ENCODE measurements around the gene XAB2. TPM values are rescaled to one million over a fixed set of nuclear protein-coding genes. Genes with fewer than 3 reads are reported as not detected.

XAB2 gene
- total and polyA plus RNA-seq, 2 experiments from 2014 or later, result 27.5 to 81.5 TPM

DNA sequence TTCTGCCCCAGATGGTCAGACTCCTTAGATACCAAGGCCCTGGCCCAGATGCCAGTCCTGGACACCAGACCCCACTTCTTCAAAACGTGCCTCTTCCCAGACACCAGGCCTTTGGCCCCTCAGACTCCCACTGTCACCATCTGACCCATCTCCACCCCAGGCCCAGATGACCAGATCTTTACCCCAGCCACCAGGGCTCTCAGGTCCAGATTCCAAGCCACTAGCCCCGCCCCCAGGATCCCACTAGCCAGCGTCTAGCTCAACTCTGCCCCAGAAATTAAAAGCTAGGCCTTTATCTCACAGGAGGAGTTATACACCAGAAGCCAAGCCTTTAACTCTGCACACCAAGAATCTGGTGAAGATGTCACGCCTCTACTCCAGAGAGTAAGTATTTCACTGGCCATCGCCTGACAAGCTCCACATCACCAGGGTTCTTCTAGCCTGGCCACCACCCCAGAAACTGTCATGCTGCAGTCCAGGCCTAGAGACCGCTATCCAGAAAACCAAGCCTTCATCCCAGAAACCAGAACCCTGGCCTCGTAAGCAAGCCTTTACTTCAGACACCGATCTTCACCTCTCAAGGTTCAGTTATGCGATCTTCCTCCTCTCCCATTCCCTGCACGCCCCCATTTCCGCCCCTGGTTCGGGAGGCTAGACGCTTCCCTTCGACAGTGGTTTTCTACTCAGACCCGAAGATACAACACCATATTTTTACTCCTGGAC is 595 bp downstream of the XAB2 start:
- Histone ChIP-seq H3K4me3 (peak overlapping the region; percentile 94), H3K27ac (peak overlapping the region; percentile 49), H3K36me3 (peaks cover 3% of the 10 kb centered on the region), H3K9me3 (ENCODE audit: low read depth) (no peaks in the 10 kb centered on the region), H3K4me1 (ENCODE audit: low read depth) (peaks cover 6% of the 10 kb centered on the region), H3K27me3 (no peaks in the 10 kb centered on the region)
- DNase-seq (ENCODE audit: low read depth in 1 of 2, low spot score in 1 of 2), result no peak
- TF ChIP-seq, protein P1, sequence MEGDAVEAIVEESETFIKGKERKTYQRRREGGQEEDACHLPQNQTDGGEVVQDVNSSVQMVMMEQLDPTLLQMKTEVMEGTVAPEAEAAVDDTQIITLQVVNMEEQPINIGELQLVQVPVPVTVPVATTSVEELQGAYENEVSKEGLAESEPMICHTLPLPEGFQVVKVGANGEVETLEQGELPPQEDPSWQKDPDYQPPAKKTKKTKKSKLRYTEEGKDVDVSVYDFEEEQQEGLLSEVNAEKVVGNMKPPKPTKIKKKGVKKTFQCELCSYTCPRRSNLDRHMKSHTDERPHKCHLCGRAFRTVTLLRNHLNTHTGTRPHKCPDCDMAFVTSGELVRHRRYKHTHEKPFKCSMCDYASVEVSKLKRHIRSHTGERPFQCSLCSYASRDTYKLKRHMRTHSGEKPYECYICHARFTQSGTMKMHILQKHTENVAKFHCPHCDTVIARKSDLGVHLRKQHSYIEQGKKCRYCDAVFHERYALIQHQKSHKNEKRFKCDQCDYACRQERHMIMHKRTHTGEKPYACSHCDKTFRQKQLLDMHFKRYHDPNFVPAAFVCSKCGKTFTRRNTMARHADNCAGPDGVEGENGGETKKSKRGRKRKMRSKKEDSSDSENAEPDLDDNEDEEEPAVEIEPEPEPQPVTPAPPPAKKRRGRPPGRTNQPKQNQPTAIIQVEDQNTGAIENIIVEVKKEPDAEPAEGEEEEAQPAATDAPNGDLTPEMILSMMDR (IDR thresholded peaks at IDR 0.05; ENCODE audit: low read depth, low read length), result no peak

DNA sequence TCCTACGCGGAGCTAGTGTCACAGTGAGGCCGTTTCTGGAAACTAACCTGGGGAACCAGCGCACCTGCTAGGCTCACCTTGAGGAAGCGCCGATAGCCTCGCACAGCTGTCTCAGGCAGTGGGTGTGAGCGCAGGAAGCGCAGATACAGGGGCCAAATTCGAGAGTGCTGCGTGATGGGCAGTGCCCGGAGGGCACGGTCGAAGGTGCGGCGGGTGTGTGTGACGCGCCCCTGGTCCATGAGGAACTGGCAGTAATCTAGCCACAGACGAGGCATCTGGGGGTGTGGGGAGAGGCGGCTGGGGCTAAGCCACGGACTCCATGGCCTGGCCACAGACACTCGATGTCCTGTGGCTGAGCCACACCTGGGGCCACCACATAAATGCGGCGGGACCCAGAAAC is 2.2 kb downstream of the XAB2 start:
- Histone ChIP-seq H3K27me3 (no peaks in the 10 kb centered on the region), H3K27ac (no peak overlapping the region), H3K36me3 (peaks cover 8% of the 10 kb centered on the region), H3K4me3 (no peak overlapping the region), H3K4me1 (ENCODE audit: low read depth) (peaks cover 6% of the 10 kb centered on the region), H3K9me3 (ENCODE audit: low read depth) (no peaks in the 10 kb centered on the region)
- TF ChIP-seq, protein P1 (IDR thresholded peaks at IDR 0.05; ENCODE audit: low read depth, low read length), result no peak
- no peak for DNase-seq (ENCODE audit: low read depth in 1 of 2, low spot score in 1 of 2)

DNA sequence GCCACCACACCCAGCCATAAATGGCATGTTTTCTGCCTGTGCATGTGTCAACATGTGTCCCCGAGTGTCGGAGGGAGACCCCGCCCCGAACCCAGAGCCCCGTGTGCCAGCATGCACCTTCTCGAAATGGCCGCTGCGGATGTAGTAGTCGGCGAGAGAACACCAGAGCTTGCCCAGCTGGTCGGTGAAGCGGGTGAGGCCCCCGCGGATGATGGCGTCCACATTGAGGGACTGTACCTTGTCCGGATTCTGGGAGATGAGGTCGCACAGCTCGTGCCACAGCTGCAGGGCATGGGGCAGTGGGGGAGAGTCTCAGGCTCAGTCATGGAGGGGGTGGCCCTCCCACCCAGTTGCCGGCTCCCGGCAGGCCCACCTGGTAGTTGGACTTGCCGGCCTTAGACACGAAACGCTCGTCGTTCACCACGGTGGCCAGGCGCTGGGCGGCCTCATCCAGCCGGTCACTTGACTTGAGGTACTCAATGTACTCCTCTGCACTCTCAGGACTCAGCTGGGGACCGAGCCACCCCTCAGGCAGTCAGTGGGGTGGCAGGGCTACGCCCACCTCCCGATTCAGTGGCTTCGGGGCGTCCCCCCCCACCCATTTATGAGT is 3.5 kb downstream of the XAB2 start:
- no peaks in the 10 kb centered on the region for H3K27me3 ChIP-seq
- DNase-seq (ENCODE audit: low read depth in 1 of 2, low spot score in 1 of 2), result no peak
- H3K27ac ChIP-seq, result no peak overlapping the region
- TF ChIP-seq, protein P1 (IDR thresholded peaks at IDR 0.05; ENCODE audit: low read depth, low read length), result no peak
- H3K4me3 ChIP-seq, result no peak overlapping the region
- H3K4me1 ChIP-seq (ENCODE audit: low read depth), result peaks cover 6% of the 10 kb centered on the region
- H3K36me3 ChIP-seq, result peaks cover 14% of the 10 kb centered on the region
- H3K9me3 ChIP-seq (ENCODE audit: low read depth), result no peaks in the 10 kb centered on the region

DNA sequence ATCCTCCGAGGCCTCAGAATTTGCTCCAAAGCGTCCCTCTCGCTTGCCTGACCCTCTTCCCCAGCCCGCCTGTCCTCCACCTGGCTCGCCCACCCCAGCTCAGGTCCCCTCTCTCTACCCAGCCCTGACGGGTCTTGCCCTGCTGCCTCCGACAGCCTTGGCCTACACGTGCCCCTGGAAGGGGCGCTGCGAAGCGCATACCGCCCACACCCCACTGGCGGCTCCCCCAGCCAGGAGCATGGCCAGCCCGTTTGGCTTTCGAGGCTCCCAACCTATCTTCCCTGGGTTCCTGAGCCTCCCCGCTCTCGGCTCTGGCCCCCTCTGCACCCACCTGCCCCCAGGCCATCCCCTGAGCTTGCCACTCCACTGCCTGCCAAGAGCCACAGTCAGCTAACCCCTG is 4.5 kb downstream of the XAB2 start:
- Histone ChIP-seq H3K27ac (no peak overlapping the region), H3K4me1 (ENCODE audit: low read depth) (peaks cover 6% of the 10 kb centered on the region), H3K27me3 (no peaks in the 10 kb centered on the region), H3K4me3 (no peak overlapping the region), H3K36me3 (peaks cover 18% of the 10 kb centered on the region), H3K9me3 (ENCODE audit: low read depth) (no peaks in the 10 kb centered on the region)
- DNase-seq (ENCODE audit: low read depth in 1 of 2, low spot score in 1 of 2), result no peak
- TF ChIP-seq, protein P1 (IDR thresholded peaks at IDR 0.05; ENCODE audit: low read depth, low read length), result no peak

DNA sequence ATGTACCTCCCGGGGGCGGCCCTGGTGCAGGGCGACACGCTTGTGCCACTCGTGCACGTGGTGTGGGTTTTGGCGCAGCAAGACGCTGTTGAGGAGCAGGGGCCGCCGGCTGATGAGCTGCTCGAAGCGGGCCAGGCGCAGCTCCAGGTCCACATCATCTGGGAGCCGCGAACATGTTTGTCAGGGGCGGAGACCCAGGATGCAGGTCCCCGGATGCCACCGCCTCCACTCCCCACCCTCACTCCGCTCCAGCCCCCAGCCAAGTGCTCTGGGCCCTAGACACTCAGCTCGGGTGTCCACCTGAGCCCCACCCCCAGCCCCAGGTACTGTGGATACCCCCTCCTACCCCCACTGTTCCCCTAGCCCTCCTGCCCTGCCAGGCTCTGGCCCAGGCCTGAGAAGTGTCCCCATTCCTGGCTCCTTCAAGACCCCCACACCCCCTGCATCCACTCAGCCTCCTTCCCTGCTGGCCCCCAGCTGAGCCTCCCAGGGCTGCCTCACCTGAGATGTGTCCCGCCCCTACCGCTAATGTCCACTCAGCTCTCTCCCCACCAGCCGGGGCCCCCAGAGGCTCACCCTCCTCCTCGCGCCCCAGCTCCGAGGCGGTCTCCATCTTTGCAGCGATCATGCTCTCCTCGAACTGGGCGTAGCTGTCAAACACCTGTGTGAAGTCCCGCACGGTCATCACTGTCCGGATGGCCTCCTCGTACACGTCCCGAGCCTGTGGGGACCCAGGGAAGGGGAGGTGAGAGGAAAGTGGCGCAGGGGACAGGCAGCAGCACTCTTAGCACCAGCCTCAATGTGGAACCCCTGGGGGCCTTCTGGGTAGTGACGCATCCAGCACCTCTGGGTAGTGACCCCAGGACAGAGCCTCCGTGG is 5.4 kb downstream of the XAB2 start:
- no peaks in the 10 kb centered on the region for H3K27me3 ChIP-seq
- H3K27ac ChIP-seq, result no peak overlapping the region
- no peaks in the 10 kb centered on the region for H3K9me3 ChIP-seq (ENCODE audit: low read depth)
- TF ChIP-seq, protein P1 (IDR thresholded peaks at IDR 0.05; ENCODE audit: low read depth, low read length), result no peak
- peaks cover 6% of the 10 kb centered on the region for H3K4me1 ChIP-seq (ENCODE audit: low read depth)
- no peak overlapping the region for H3K4me3 ChIP-seq
- no peak for DNase-seq (ENCODE audit: low read depth in 1 of 2, low spot score in 1 of 2)
- peaks cover 21% of the 10 kb centered on the region for H3K36me3 ChIP-seq

Data from cardiac muscle cell (in vitro differentiated cells and primary cell).